ENCODE data around the gene INSYN2A. TPM values are rescaled to one million over a fixed set of nuclear protein-coding genes. Genes with fewer than 3 reads are reported as not detected.

Gene INSYN2A
- total RNA-seq, 2 experiments from 2014 or later, result not detected

- ATAC-seq (no peak), DNase-seq (no peak)
- CTCF ChIA-PET, result no interaction called here
- Mint-ChIP-seq H3K4me1 (ENCODE audit: low read depth) (no peaks in the 10 kb centered on the region), H3K27ac (no peak overlapping the region), H3K9me3 (ENCODE audit: insufficient read depth) (no peaks in the 10 kb centered on the region), H3K27me3 (ENCODE audit: low read depth) (no peaks in the 10 kb centered on the region), H3K4me3 (no peak overlapping the region), H3K36me3 (ENCODE audit: low read depth) (no peaks in the 10 kb centered on the region)
- POLR2A ChIA-PET, result no interaction called here
Observed at GRCh38 chr10:127148933-127149220, 47.5 kb downstream of the INSYN2A start.

DNA sequence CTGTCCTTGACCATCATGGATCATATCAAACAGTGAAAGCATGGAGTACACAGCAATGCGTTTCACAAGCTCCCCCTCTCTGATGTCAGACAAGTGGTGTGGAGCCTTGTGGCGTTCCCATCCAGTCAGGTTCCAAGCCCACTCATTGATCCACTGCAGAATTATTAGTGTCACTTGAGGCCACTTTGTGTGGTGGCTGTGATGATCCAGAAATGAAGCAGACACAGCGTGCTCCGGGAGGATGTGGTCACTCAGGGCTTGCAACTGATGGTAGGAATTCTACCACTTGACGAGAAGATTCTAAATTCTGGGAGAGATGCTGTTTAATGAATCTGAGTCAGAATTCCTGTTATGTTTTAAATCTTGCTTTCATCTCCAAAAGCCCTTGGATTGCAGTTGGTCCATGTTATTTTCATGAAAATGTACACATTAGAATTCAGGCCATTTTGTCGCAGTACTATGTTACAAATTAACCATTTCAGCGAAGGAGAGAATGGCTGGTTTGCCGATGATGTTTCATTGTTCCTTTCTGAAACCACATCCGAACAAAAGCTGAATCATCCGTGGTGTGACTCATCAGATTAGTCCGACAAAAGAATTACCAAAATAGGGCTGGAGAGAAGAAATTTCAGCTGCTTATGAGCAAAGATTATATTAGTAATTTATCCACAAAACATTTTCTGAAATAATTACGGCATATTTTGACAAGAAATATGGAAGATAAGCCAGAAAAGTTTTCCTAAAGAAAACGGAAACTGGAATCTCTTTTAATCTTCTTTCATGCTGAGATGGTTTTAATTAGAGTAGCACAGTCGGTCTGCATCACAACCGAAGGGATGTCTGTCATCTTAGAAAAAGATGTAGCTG, 48.1 kb downstream of the INSYN2A start:
- H3K27me3 Mint-ChIP-seq (ENCODE audit: low read depth), result no peaks in the 10 kb centered on the region
- H3K4me1 Mint-ChIP-seq (ENCODE audit: low read depth), result no peaks in the 10 kb centered on the region
- no peak for DNase-seq
- ChIA-PET CTCF (no interaction called here), POLR2A (no interaction called here)
- no peaks in the 10 kb centered on the region for H3K36me3 Mint-ChIP-seq (ENCODE audit: low read depth)
- no peak overlapping the region for H3K27ac Mint-ChIP-seq
- no peak overlapping the region for H3K4me3 Mint-ChIP-seq
- no peaks in the 10 kb centered on the region for H3K9me3 Mint-ChIP-seq (ENCODE audit: insufficient read depth)
- no peak for ATAC-seq

DNA sequence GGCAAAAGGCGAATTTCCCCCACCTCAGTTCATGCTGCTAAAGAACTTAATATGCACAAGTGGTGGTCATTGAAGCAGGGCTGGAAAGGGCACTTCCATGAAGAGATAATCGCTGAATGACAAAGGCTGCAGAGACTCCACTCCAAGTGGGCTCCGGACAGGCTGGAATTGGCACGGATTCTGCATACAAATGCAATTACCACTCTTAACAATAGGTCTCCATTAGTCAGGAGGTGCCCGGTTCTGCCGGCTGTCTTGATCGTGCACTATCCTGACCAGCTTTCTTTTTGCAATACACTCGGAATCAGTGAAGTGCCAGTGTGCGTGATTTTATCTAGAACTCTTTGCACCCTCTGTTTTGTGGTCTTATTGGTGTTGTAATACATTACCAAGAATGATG, 49.7 kb downstream of the INSYN2A start:
- DNase-seq (no peak), ATAC-seq (no peak)
- POLR2A ChIA-PET, result no interaction called here
- Mint-ChIP-seq H3K27me3 (ENCODE audit: low read depth) (no peaks in the 10 kb centered on the region), H3K36me3 (ENCODE audit: low read depth) (no peaks in the 10 kb centered on the region), H3K27ac (no peak overlapping the region), H3K4me1 (ENCODE audit: low read depth) (no peaks in the 10 kb centered on the region), H3K4me3 (no peak overlapping the region), H3K9me3 (ENCODE audit: insufficient read depth) (no peaks in the 10 kb centered on the region)
- CTCF ChIA-PET, result no interaction called here
